Mesodermal cell (in vitro differentiated cells): ENCODE results near the gene NEURL1B.

Experiments
- H3K27ac ChIP-seq: 2 replicates; pipeline ENCODE4 v1.7.0; 2013; ENCODE audit warnings: mild to moderate bottlenecking, low read depth, low read length, moderate library complexity; ENCODE audit not compliant: severe bottlenecking
- H3K36me3 ChIP-seq: 2 replicates; pipeline ENCODE4 v1.7.1; 2013; ENCODE audit warnings: mild to moderate bottlenecking, low read length, moderate library complexity; ENCODE audit not compliant: control insufficient read depth, insufficient read depth
- H3K4me1 ChIP-seq: one replicate; pipeline ENCODE4 v1.7.1; 2013; ENCODE audit warnings: mild to moderate bottlenecking, low read length; ENCODE audit not compliant: insufficient read depth, control insufficient read depth, poor library complexity, severe bottlenecking
- H3K4me3 ChIP-seq: 2 replicates; pipeline ENCODE4 v1.7.0; 2013; ENCODE audit warnings: low read length, control low read depth, mild to moderate bottlenecking; ENCODE audit not compliant: insufficient read depth, poor library complexity, severe bottlenecking; ENCODE audit errors: extremely low read depth
- H3K9me3 ChIP-seq: 2 replicates; pipeline ENCODE4 v1.7.1; 2013; ENCODE audit warnings: mild to moderate bottlenecking, low read length, moderate library complexity; ENCODE audit not compliant: control insufficient read depth
- WGBS, 2 experiments: methylation state at CpG; one replicate each; pipeline ENCODE4 v1.1.5; 2013; ENCODE audit warnings: missing lambda C conversion rate in 2 of 2; ENCODE audit not compliant: insufficient coverage in 2 of 2; 5-methylcytosine and 5-hydroxymethylcytosine counted together

The NEURL1B gene

GRCh38 chr5:172726966-172727365 is 85.9 kb downstream of the NEURL1B start:
- H3K36me3 ChIP-seq = no peaks in the 10 kb centered on the region
- no peak overlapping the region for H3K27ac ChIP-seq
- peaks cover 5% of the 10 kb centered on the region for H3K4me1 ChIP-seq
- no peaks in the 10 kb centered on the region for H3K9me3 ChIP-seq
- WGBS, 2 experiments = 91 to 97% methylated on average over 9 to 10 of the region's 11 CpGs
- no peak overlapping the region for H3K4me3 ChIP-seq

- WGBS, 2 experiments = 88 to 93% methylated on average over 5 of the region's 7 CpGs
- H3K36me3 ChIP-seq = no peaks in the 10 kb centered on the region
- no peak overlapping the region for H3K4me3 ChIP-seq
- peaks cover under 1% of the 10 kb centered on the region for H3K4me1 ChIP-seq
- H3K27ac ChIP-seq = no peak overlapping the region
- no peaks in the 10 kb centered on the region for H3K9me3 ChIP-seq
These were observed 86.5 kb downstream of the NEURL1B start for GRCh38 chr5:172727551-172727950.

GRCh38 chr5:172728481-172729241 is 87.6 kb downstream of the NEURL1B start:
- Histone ChIP-seq H3K9me3 (no peaks in the 10 kb centered on the region), H3K4me1 (peaks cover 9% of the 10 kb centered on the region), H3K27ac (no peak overlapping the region), H3K36me3 (no peaks in the 10 kb centered on the region), H3K4me3 (no peak overlapping the region)
- 82 to 90% methylated on average over 10 of the region's 10 CpGs for WGBS, 2 experiments

- Histone ChIP-seq H3K4me3 (no peak overlapping the region), H3K36me3 (no peaks in the 10 kb centered on the region), H3K27ac (no peak overlapping the region), H3K4me1 (peaks cover 17% of the 10 kb centered on the region), H3K9me3 (no peaks in the 10 kb centered on the region)
- 89 to 91% methylated on average over 12 of the region's 13 CpGs for WGBS, 2 experiments
These were observed 88.5 kb downstream of the NEURL1B start for GRCh38 chr5:172729588-172729987.

GRCh38 chr5:172730222-172730621 is 89.2 kb downstream of the NEURL1B start:
- Histone ChIP-seq H3K4me1 (peaks cover 18% of the 10 kb centered on the region), H3K9me3 (no peaks in the 10 kb centered on the region), H3K4me3 (no peak overlapping the region), H3K36me3 (no peaks in the 10 kb centered on the region), H3K27ac (no peak overlapping the region)
- 86 to 91% methylated on average over 5 to 6 of the region's 6 CpGs for WGBS, 2 experiments

- no peak overlapping the region for H3K27ac ChIP-seq
These were observed 90.1 kb downstream of the NEURL1B start for GRCh38 chr5:172730981-172731679.

GRCh38 chr5:172731680-172732074 is 90.6 kb downstream of the NEURL1B start:
- Histone ChIP-seq H3K36me3 (no peaks in the 10 kb centered on the region), H3K4me1 (peaks cover 18% of the 10 kb centered on the region), H3K4me3 (no peak overlapping the region), H3K27ac (no peak overlapping the region), H3K9me3 (no peaks in the 10 kb centered on the region)
- WGBS, 2 experiments = 88 to 97% methylated on average over 6 to 8 of the region's 9 CpGs

More at GRCh38 chr5:172730981-172731679, 90.1 kb downstream of the NEURL1B start:
- Histone ChIP-seq H3K4me1 (peaks cover 18% of the 10 kb centered on the region), H3K4me3 (no peak overlapping the region), H3K36me3 (no peaks in the 10 kb centered on the region), H3K9me3 (no peaks in the 10 kb centered on the region)
- WGBS, 2 experiments = 75 to 90% methylated on average over 15 to 16 of the region's 16 CpGs

GRCh38 chr5:172732201-172732865 is 91.3 kb downstream of the NEURL1B start:
- Histone ChIP-seq H3K9me3 (no peaks in the 10 kb centered on the region), H3K4me1 (peaks cover 18% of the 10 kb centered on the region), H3K36me3 (no peaks in the 10 kb centered on the region), H3K4me3 (no peak overlapping the region), H3K27ac (no peak overlapping the region)
- 96 to 97% methylated on average over 7 to 11 of the region's 14 CpGs for WGBS, 2 experiments

GRCh38 chr5:172733131-172733973 is 92.3 kb downstream of the NEURL1B start:
- Histone ChIP-seq H3K9me3 (no peaks in the 10 kb centered on the region), H3K27ac (peak overlapping the region; percentile 87), H3K36me3 (no peaks in the 10 kb centered on the region), H3K4me1 (peaks cover 18% of the 10 kb centered on the region), H3K4me3 (no peak overlapping the region)
- 86% methylated on average over 12 to 13 of the region's 17 CpGs for whole genome bisulfite sequencing, 2 experiments

GRCh38 chr5:172733974-172734346 is 92.9 kb downstream of the NEURL1B start:
- H3K36me3 ChIP-seq = no peaks in the 10 kb centered on the region
- peaks cover 18% of the 10 kb centered on the region for H3K4me1 ChIP-seq
- 71 to 80% methylated on average over 1 to 2 of the region's 4 CpGs for WGBS, 2 experiments
- no peaks in the 10 kb centered on the region for H3K9me3 ChIP-seq
- H3K27ac ChIP-seq = peak overlapping the region; percentile 87
- H3K4me3 ChIP-seq = no peak overlapping the region
